Ectodermal cell (in vitro differentiated cells): ENCODE data around the gene PGAM2.

Source experiments
- H3K27ac ChIP-seq: 2 replicates; pipeline ENCODE4 v1.7.0; 2013; ENCODE audit warnings: mild to moderate bottlenecking, low read depth, low read length; ENCODE audit not compliant: insufficient read depth, poor library complexity, severe bottlenecking
- H3K27me3 ChIP-seq: 2 replicates; pipeline ENCODE4 v1.7.0; 2013; ENCODE audit warnings: mild to moderate bottlenecking, low read length; ENCODE audit not compliant: insufficient read depth, control insufficient read depth, poor library complexity, severe bottlenecking
- H3K36me3 ChIP-seq: one replicate; pipeline ENCODE4 v1.7.0; 2013; ENCODE audit warnings: low read length; ENCODE audit not compliant: control insufficient read depth, insufficient read depth
- H3K4me1 ChIP-seq: one replicate; pipeline ENCODE4 v1.7.0; 2013; ENCODE audit warnings: low read length; ENCODE audit not compliant: control insufficient read depth, insufficient read depth
- H3K4me3 ChIP-seq: 2 replicates; pipeline ENCODE4 v1.7.0; 2013; ENCODE audit warnings: low read depth, low read length, control low read depth; ENCODE audit not compliant: insufficient read depth
- H3K9me3 ChIP-seq: 2 replicates; pipeline ENCODE4 v1.7.0; 2013; ENCODE audit warnings: mild to moderate bottlenecking, low read length, moderate library complexity; ENCODE audit not compliant: control insufficient read depth
- WGBS, 2 experiments: methylation state at CpG; one replicate each; pipeline ENCODE4 v1.1.7; 2013; ENCODE audit warnings: missing lambda C conversion rate in 2 of 2; 5-methylcytosine and 5-hydroxymethylcytosine counted together

Gene PGAM2

GRCh38 chr7:44059219-44060090 lies 5.9 kb downstream of the PGAM2 start:
- WGBS, 2 experiments, result 93 to 94% methylated on average over 14 of the region's 14 CpGs

GRCh38 chr7:44058759-44059218 lies 6.6 kb downstream of the PGAM2 start:
- no peaks in the 10 kb centered on the region for H3K9me3 ChIP-seq
- H3K4me3 ChIP-seq, result no peak overlapping the region
- H3K27me3 ChIP-seq, result no peaks in the 10 kb centered on the region
- H3K27ac ChIP-seq, result no peak overlapping the region
- peaks cover 1% of the 10 kb centered on the region for H3K4me1 ChIP-seq
- peaks cover 30% of the 10 kb centered on the region for H3K36me3 ChIP-seq
- 93 to 97% methylated on average over 7 of the region's 7 CpGs for WGBS, 2 experiments

More at GRCh38 chr7:44059219-44060090, 5.9 kb downstream of the PGAM2 start:
- Histone ChIP-seq H3K27ac (no peak overlapping the region), H3K36me3 (peaks cover 30% of the 10 kb centered on the region), H3K9me3 (no peaks in the 10 kb centered on the region), H3K27me3 (no peaks in the 10 kb centered on the region), H3K4me3 (no peak overlapping the region), H3K4me1 (peaks cover 8% of the 10 kb centered on the region)

GRCh38 chr7:44057849-44058758 lies 7.3 kb downstream of the PGAM2 start:
- 94 to 96% methylated on average over 30 of the region's 30 CpGs for WGBS, 2 experiments
- Histone ChIP-seq H3K4me1 (no peaks in the 10 kb centered on the region), H3K9me3 (no peaks in the 10 kb centered on the region), H3K4me3 (no peak overlapping the region), H3K27me3 (no peaks in the 10 kb centered on the region), H3K36me3 (peaks cover 30% of the 10 kb centered on the region), H3K27ac (no peak overlapping the region)

- H3K9me3 ChIP-seq, result no peaks in the 10 kb centered on the region
- 94 to 95% methylated on average over 11 of the region's 11 CpGs for WGBS, 2 experiments
- H3K4me3 ChIP-seq, result no peak overlapping the region
- no peaks in the 10 kb centered on the region for H3K27me3 ChIP-seq
- no peak overlapping the region for H3K27ac ChIP-seq
- peaks cover 35% of the 10 kb centered on the region for H3K36me3 ChIP-seq
- no peaks in the 10 kb centered on the region for H3K4me1 ChIP-seq
These were observed 8.1 kb downstream of the PGAM2 start for GRCh38 chr7:44057181-44057848.

DNA sequence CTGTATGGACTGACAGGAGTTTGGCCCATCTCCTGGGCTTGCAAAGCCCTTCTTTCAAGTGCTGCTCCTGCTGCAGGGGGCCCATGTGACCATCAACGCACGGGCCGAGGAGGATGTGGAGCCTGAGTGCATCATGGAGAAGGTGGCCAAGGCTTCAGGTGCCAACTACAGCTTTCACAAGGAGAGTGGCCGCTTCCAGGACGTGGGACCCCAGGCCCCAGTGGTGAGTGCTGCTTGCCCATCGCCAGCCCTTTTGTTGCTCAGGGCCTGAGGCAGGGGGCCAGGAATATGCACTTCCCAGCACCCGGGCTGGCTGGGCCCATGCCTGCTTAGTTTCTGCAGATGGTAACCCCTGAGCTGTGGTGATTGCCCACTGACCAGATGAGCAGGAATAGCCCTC lies 8.7 kb downstream of the PGAM2 start:
- no peaks in the 10 kb centered on the region for H3K4me1 ChIP-seq
- no peak overlapping the region for H3K27ac ChIP-seq
- H3K4me3 ChIP-seq, result no peak overlapping the region
- WGBS, 2 experiments, result 93% methylated on average over 7 of the region's 7 CpGs
- H3K27me3 ChIP-seq, result no peaks in the 10 kb centered on the region
- H3K9me3 ChIP-seq, result no peaks in the 10 kb centered on the region
- H3K36me3 ChIP-seq, result peaks cover 35% of the 10 kb centered on the region

DNA sequence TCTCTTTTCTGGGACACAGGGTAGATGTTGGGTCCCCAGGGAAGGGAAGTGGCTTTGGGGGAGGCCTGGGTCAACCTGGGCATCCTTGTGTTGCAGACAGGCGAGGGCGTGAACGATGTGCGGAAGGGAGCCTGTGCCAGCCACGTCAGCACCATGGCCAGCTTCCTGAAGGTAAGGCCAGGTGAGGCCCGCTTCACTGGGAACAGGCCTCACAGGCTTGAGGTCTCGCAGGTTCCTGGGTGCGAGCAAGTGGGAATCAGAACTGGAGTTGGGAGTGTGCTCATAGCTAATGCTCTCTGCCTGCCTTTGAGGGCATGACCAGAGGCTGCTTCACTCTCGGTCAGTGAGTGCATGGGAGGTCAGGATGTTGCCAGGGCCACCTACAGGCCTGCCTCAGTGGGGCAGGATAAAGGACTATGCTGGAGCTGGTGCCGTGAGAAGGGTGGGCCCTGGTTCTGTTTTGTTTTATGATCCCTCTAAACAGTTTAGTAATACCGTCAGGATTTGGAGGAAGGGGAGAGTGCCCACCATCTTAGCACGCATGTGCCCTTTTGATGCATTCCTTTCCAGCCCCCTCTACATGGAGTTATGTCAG lies 12.5 kb downstream of the PGAM2 start:
- 96% methylated on average over 12 of the region's 12 CpGs for WGBS, 2 experiments
- Histone ChIP-seq H3K36me3 (peaks cover 32% of the 10 kb centered on the region), H3K4me3 (no peak overlapping the region), H3K9me3 (no peaks in the 10 kb centered on the region), H3K27me3 (no peaks in the 10 kb centered on the region), H3K27ac (no peak overlapping the region), H3K4me1 (no peaks in the 10 kb centered on the region)

DNA sequence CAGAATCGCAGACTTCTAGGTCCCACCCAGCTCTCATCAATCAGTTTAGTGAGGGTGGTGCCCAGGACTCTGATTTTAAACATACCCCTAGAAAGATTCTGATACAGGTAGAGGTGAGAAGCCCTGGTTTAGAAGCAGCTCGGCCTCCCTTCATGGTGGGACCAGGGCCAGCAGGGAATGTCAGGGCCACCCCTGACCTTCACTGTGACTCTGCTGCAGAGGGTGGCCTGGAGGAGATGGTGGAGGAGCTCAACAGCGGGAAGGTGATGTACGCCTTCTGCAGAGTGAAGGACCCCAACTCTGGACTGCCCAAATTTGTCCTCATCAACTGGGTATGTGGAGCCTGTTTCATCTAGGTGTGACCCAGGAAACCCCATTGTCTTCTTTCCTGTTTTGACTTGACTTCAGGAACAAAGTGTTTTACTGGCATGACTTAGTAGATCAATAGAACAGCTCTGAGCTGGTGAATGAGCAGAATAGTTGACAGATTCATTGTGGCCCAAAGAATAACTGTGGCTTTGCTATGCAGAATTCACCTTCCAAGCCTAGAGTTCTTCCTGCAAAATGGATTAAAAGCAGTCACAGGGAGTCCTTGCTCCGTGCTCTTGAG lies 13.7 kb downstream of the PGAM2 start:
- H3K4me1 ChIP-seq, result no peaks in the 10 kb centered on the region
- no peak overlapping the region for H3K27ac ChIP-seq
- H3K9me3 ChIP-seq, result no peaks in the 10 kb centered on the region
- no peaks in the 10 kb centered on the region for H3K27me3 ChIP-seq
- WGBS, 2 experiments, result 94 to 95% methylated on average over 5 of the region's 5 CpGs
- peaks cover 23% of the 10 kb centered on the region for H3K36me3 ChIP-seq
- H3K4me3 ChIP-seq, result no peak overlapping the region

GRCh38 chr7:44050915-44051560 lies 14.3 kb downstream of the PGAM2 start:
- WGBS, 2 experiments, result 85 to 88% methylated on average over 8 of the region's 8 CpGs
- H3K36me3 ChIP-seq, result peaks cover 17% of the 10 kb centered on the region

More at GRCh38 chr7:44050915-44051560, 14.3 kb downstream of the PGAM2 start:
- H3K4me3 ChIP-seq, result no peak overlapping the region
- no peaks in the 10 kb centered on the region for H3K4me1 ChIP-seq
- no peaks in the 10 kb centered on the region for H3K27me3 ChIP-seq
- H3K9me3 ChIP-seq, result no peaks in the 10 kb centered on the region
- H3K27ac ChIP-seq, result no peak overlapping the region
